ENCODE measurements around the gene UBQLN3. TPM values are rescaled to one million over a fixed set of nuclear protein-coding genes. Genes with fewer than 3 reads are reported as not detected.

UBQLN3 gene
- total and polyA plus RNA-seq, 2 of the 4 experiments (the other 2 are of a cell fraction): not detected

DNA sequence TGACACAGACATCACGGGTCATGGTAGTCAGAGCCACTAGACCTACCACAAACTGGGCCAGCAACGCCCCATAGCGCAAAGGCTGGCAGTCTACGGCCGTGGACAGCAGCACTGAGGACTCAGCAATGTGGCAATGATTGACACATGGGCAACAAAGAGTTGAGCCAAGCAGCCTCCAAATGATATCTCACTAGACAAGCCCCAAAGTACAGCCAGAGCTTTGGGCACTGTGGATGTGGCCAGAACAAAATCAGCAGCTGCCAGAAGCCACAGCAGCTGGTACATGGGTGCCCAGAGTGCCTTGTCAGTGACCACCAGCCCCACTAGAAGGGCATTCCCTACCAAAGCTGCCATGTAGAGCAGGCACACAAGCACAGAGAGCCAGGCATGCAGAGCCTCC, 18.0 kb upstream of the UBQLN3 start:
- no peak overlapping the region for H4K5ac ChIP-seq (ENCODE audit: low read depth, low read length)
- POLR2A ChIA-PET (ENCODE audit: unreplicated experiment): no interaction called here
- WGBS, 2 experiments (ENCODE audit: extremely low coverage in 2 of 2, insufficient read length in 1 of 2): 17% methylated on average over 1 of the region's 5 CpGs; no CpG with 5 or more reads in 1 of the 2 experiments

More for the DNA sequence above, 18.0 kb upstream of the UBQLN3 start:
- Histone ChIP-seq H3K4ac (ENCODE audit: low read depth, low read length) (no peak overlapping the region), H2AFZ (replicated peaks; ENCODE audit: low read length, poor library complexity) (peak overlapping the region; percentile 37), H3K27ac (ENCODE audit: insufficient read depth, low read length) (no peak overlapping the region), H2BK15ac (ENCODE audit: low read depth, low read length) (no peak overlapping the region), H3K23ac (ENCODE audit: low read depth, low read length) (no peak overlapping the region), H2BK20ac (ENCODE audit: low read depth, low read length) (no peak overlapping the region), H4K91ac (ENCODE audit: insufficient read depth, low read depth, low read length) (no peak overlapping the region), H2BK5ac (ENCODE audit: low read depth, low read length, poor library complexity, severe bottlenecking) (no peak overlapping the region), H3K27me3 (ENCODE audit: control insufficient read depth, insufficient read depth, low read length) (peaks cover 4% of the 10 kb centered on the region; the same call in 1 of the 2 replicates), H2BK120ac (ENCODE audit: low read depth, low read length) (no peak overlapping the region), H3K56ac (ENCODE audit: extremely low read depth, insufficient read depth, low read length) (no peak overlapping the region), H3K4me2 (ENCODE audit: low read depth, low read length) (no peak overlapping the region), H3K79me1 (ENCODE audit: low read depth in 1 of 2, low read length in 2 of 2) (no peaks in the 10 kb centered on the region), H3K4me3 (ENCODE audit: insufficient read depth, low read depth, low read length) (no peak overlapping the region), H3K36me3 (ENCODE audit: control insufficient read depth, insufficient read depth, low read length) (no peaks in the 10 kb centered on the region), H3K9ac (ENCODE audit: low read depth, low read length) (no peak overlapping the region), H3K4me1 (ENCODE audit: control insufficient read depth, insufficient read depth, low read length) (no peaks in the 10 kb centered on the region), H3K9me3 (ENCODE audit: control insufficient read depth, insufficient read depth, low read length) (no peaks in the 10 kb centered on the region), H3K14ac (replicated peaks; ENCODE audit: low read depth, low read length) (no peak overlapping the region), H4K8ac (ENCODE audit: low read depth in 2 of 2, low read length in 2 of 2) (no peak overlapping the region), H2AK5ac (ENCODE audit: low read depth, low read length) (no peak overlapping the region), H3K9me1 (ENCODE audit: insufficient read depth, low read length) (no peaks in the 10 kb centered on the region), H4K20me1 (ENCODE audit: insufficient read depth, low read length) (no peaks in the 10 kb centered on the region), H2AK9ac (replicated peaks; ENCODE audit: low read depth, low read length, poor library complexity) (no peak overlapping the region), H3K18ac (ENCODE audit: low read depth, low read length) (no peak overlapping the region)
- no TSS peak for BruUV-seq (replicated peaks)
- intact Hi-C loops (cut with micrococcal nuclease): no loop called here
- no peak for DNase-seq
- no peak for ATAC-seq (ENCODE audit: low read depth)
- dilution Hi-C loops (cut with HindIII; ENCODE audit: low sequenced_read_pairs, unreplicated experiment): no loop called here
- CTCF ChIA-PET: no interaction called here
- in situ Hi-C loops (cut with MboI; ENCODE audit: low sequenced_read_pairs): no loop called here
- TF ChIP-seq CEBPB (IDR thresholded peaks at IDR 0.05; ENCODE audit: low read depth, low read length): no peak
